OCI-LY1 (cell line): Measurements from ENCODE around the gene PLA2G4B.
A peak's percentile ranks its signal among the peaks of the same experiment; 100 is the strongest.

ENCODE experiments used
- H2AFZ ChIP-seq: fragments of 200-600 bp; sonication (generic), shearing (Covaris generic); 2 replicates; pipeline ENCODE4 v1.6.0; 2014; ENCODE audit warnings: antibody characterized with exemption, mild to moderate bottlenecking, low read length
- H3F3A ChIP-seq: fragments of 200-600 bp; sonication (generic), shearing (Covaris generic); 2 replicates; pipeline ENCODE4 v1.6.0; 2014; ENCODE audit warnings: mild to moderate bottlenecking, antibody characterized with exemption, low read length, moderate library complexity; ENCODE audit not compliant: insufficient read depth
- H3K27ac ChIP-seq: fragments of 200-600 bp; sonication (generic); 2 replicates; pipeline ENCODE4 v1.5.1; 2014; ENCODE audit warnings: low read length, mixed run types, mild to moderate bottlenecking, low read depth; ENCODE audit not compliant: poor library complexity, severe bottlenecking
- H3K27me3 ChIP-seq: fragments of 200-600 bp; sonication (generic); 2 replicates; pipeline ENCODE4 v1.6.0; 2014; ENCODE audit warnings: antibody characterized with exemption, mild to moderate bottlenecking, low read length, moderate library complexity; ENCODE audit not compliant: insufficient read depth
- H3K36me3 ChIP-seq: fragments of 200-600 bp; sonication (generic); 2 replicates; pipeline ENCODE4 v1.6.1; 2014; ENCODE audit warnings: mild to moderate bottlenecking, antibody characterized with exemption, low read length, moderate library complexity, mixed read lengths; ENCODE audit not compliant: insufficient read depth
- H3K4me1 ChIP-seq: fragments of 200-600 bp; sonication (generic); 2 replicates; pipeline ENCODE4 v1.5.1; 2014; ENCODE audit warnings: mild to moderate bottlenecking, low read length, moderate library complexity; ENCODE audit not compliant: insufficient read depth, severe bottlenecking
- H3K4me2 ChIP-seq: fragments of 200-600 bp; sonication (generic), shearing (Covaris generic); 2 replicates; pipeline ENCODE4 v1.6.1; 2014; ENCODE audit warnings: low read length
- H3K4me3 ChIP-seq: fragments of 200-600 bp; sonication (generic); 2 replicates; pipeline ENCODE4 v1.5.1; 2014; ENCODE audit warnings: low read length, low read depth, mild to moderate bottlenecking, mixed read lengths; ENCODE audit not compliant: poor library complexity, severe bottlenecking
- H3K79me2 ChIP-seq: fragments of 200-600 bp; shearing (Covaris generic); 2 replicates; pipeline ENCODE4 v1.6.1; 2016; ENCODE audit warnings: mixed run types, low read length, mixed read lengths; ENCODE audit not compliant: insufficient read depth
- H3K9ac ChIP-seq: fragments of 200-600 bp; sonication (generic), shearing (Covaris generic); 2 replicates; pipeline ENCODE4 v1.6.1; 2014; ENCODE audit warnings: mild to moderate bottlenecking, low read length, mixed read lengths
- H3K9me2 ChIP-seq: fragments of 200-600 bp; sonication (generic), shearing (Covaris generic); 2 replicates; pipeline ENCODE4 v1.6.1; 2014; ENCODE audit warnings: low read depth, mild to moderate bottlenecking, low read length, mixed read lengths
- H3K9me3 ChIP-seq: fragments of 200-600 bp; shearing (Covaris generic); 2 replicates; pipeline ENCODE4 v1.6.1; 2014; ENCODE audit warnings: low read length, mixed read lengths
- H4K20me1 ChIP-seq: fragments of 200-600 bp; sonication (generic), shearing (Covaris generic); 2 replicates; pipeline ENCODE4 v1.6.0; 2016; ENCODE audit warnings: mild to moderate bottlenecking, low read length; ENCODE audit not compliant: insufficient read depth
- CTCF ChIP-seq: fragments of 200-600 bp; sonication (generic), shearing (Covaris generic); IDR thresholded peaks from 2 replicates; pipeline ENCODE4 v1.5.1; 2017; ENCODE audit warnings: mild to moderate bottlenecking, antibody characterized with exemption, low read length, moderate library complexity, mixed read lengths
- EZH2 ChIP-seq: fragments of 200-600 bp; sonication (generic), shearing (Covaris generic); IDR thresholded peaks from 2 replicates; pipeline ENCODE4 v1.8.0; 2017; ENCODE audit warnings: borderline replicate concordance, mixed run types, mild to moderate bottlenecking, antibody characterized with exemption, low read length, moderate library complexity, mixed read lengths

PLA2G4B gene

GRCh38 chr15:41809121-41809520 is 29.5 kb upstream of the PLA2G4B start:
- Histone ChIP-seq H3K27ac (no peak overlapping the region), H4K20me1 (no peaks in the 10 kb centered on the region), H3K9me3 (no peaks in the 10 kb centered on the region), H3K4me2 (no peak overlapping the region), H3K79me2 (no peaks in the 10 kb centered on the region), H3K4me1 (peaks cover 21% of the 10 kb centered on the region), H3K27me3 (no peaks in the 10 kb centered on the region), H3K9me2 (no peaks in the 10 kb centered on the region), H3K9ac (no peak overlapping the region; the same call in 1 of the 2 replicates), H3K4me3 (no peak overlapping the region), H2AFZ (no peak overlapping the region), H3F3A (no peaks in the 10 kb centered on the region), H3K36me3 (no peaks in the 10 kb centered on the region)
- no peak for TF ChIP-seq CTCF
- TF ChIP-seq EZH2: no peak

GRCh38 chr15:41809526-41810220 is 29.0 kb upstream of the PLA2G4B start:
- H3K4me1 ChIP-seq: peaks cover 21% of the 10 kb centered on the region
- no peaks in the 10 kb centered on the region for H3K36me3 ChIP-seq
- no peak overlapping the region; the same call in 1 of the 2 replicates for H3K9ac ChIP-seq
- no peaks in the 10 kb centered on the region for H3F3A ChIP-seq
- H4K20me1 ChIP-seq: no peaks in the 10 kb centered on the region
- no peak overlapping the region for H2AFZ ChIP-seq
- H3K27me3 ChIP-seq: no peaks in the 10 kb centered on the region
- peak overlapping the region; percentile 11 for H3K27ac ChIP-seq
- H3K4me2 ChIP-seq: no peak overlapping the region
- TF ChIP-seq CTCF (no peak), EZH2 (no peak)
- no peaks in the 10 kb centered on the region for H3K9me2 ChIP-seq
- no peaks in the 10 kb centered on the region for H3K9me3 ChIP-seq
- no peak overlapping the region for H3K4me3 ChIP-seq
- H3K79me2 ChIP-seq: no peaks in the 10 kb centered on the region

- Histone ChIP-seq H3K4me1 (peaks cover 21% of the 10 kb centered on the region), H3K9me2 (no peaks in the 10 kb centered on the region)
- TF ChIP-seq CTCF (peak; percentile 26; the same call in 1 of the 2 replicates), EZH2 (no peak)
Measured at GRCh38 chr15:41810651-41811431, 27.8 kb upstream of the PLA2G4B start.

More at GRCh38 chr15:41810651-41811431, 27.8 kb upstream of the PLA2G4B start:
- peak overlapping the region; percentile 27 for H3K27ac ChIP-seq
- no peaks in the 10 kb centered on the region for H3F3A ChIP-seq
- H3K4me3 ChIP-seq: no peak overlapping the region
- H4K20me1 ChIP-seq: no peaks in the 10 kb centered on the region
- H3K4me2 ChIP-seq: no peak overlapping the region
- H3K9me3 ChIP-seq: no peaks in the 10 kb centered on the region
- no peaks in the 10 kb centered on the region for H3K79me2 ChIP-seq
- H3K9ac ChIP-seq: no peak overlapping the region
- no peaks in the 10 kb centered on the region for H3K27me3 ChIP-seq
- no peak overlapping the region for H2AFZ ChIP-seq
- peaks cover 5% of the 10 kb centered on the region; the same call in 1 of the 2 replicates for H3K36me3 ChIP-seq
